Caco-2 (cell line): ENCODE measurements around the gene RNF13. TPM values are rescaled to one million over a fixed set of nuclear protein-coding genes. Genes with fewer than 3 reads are reported as not detected.
"Not testable (repeated sequence)": the region's sequence is repeated elsewhere in the genome, so short reads cannot be mapped to it uniquely, and the experiment has no call there.

Experiments used
- BruUV-seq: library from RNA; stranded (reverse); fragments of 400-500 nt; replicated peaks from 2 replicates; lab custom pipeline; 2021; lab: Mats Ljungman, UMichigan
- CTCF ChIA-PET: fragments of 300-600 bp; sonication (Branson Sonifier 250); formaldehyde crosslinking; loops from one replicate; lab custom pipeline; 2022; ENCODE audit warnings: antibody characterized with exemption; lab: Charles Lee
- POLR2A ChIA-PET: fragments of 300-600 bp; sonication (Branson Sonifier 250); formaldehyde crosslinking; loops from one replicate; lab custom pipeline; 2022; ENCODE audit warnings: antibody characterized with exemption; lab: Charles Lee
- DNase-seq, 2 experiments: peaks; one replicate each; pipeline versions ENCODE4 v3.0.0 to v3.0.0-alpha.2; 2020 to 2022
- H3K27me3 ChIP-seq: replicated peaks from 2 replicates; pipeline ENCODE4 v1.6.0; 2011; ENCODE audit warnings: low read length; ENCODE audit not compliant: control insufficient read depth, insufficient read depth
- H3K36me3 ChIP-seq: 2 replicates; pipeline ENCODE4 v1.5.1; 2011; ENCODE audit warnings: low read length; ENCODE audit not compliant: control insufficient read depth, insufficient read depth
- H3K4me1 ChIP-seq: fragments of 250-450 bp; sonication (Bioruptor Pico); 2 replicates; pipeline ENCODE4 v1.5.1; 2020; ENCODE audit warnings: mild to moderate bottlenecking
- H3K4me3 ChIP-seq: 2 replicates; pipeline ENCODE4 v1.5.1; 2011; ENCODE audit warnings: low read depth, mild to moderate bottlenecking, control low read depth, low read length
- H3K9me3 ChIP-seq: fragments of 250-450 bp; sonication (Bioruptor Pico); 2 replicates; pipeline ENCODE4 v1.5.1; 2020; ENCODE audit warnings: mild to moderate bottlenecking, moderate library complexity
- H3K27ac Mint-ChIP-seq: one replicate; pipeline ENCODE4 v1.8.0; 2022; ENCODE audit warnings: mixed read lengths; ENCODE audit not compliant: unreplicated experiment
- H3K27me3 Mint-ChIP-seq: one replicate; pipeline ENCODE4 v1.8.0; 2022; ENCODE audit warnings: mixed read lengths; ENCODE audit not compliant: insufficient read depth, unreplicated experiment
- H3K36me3 Mint-ChIP-seq: one replicate; pipeline ENCODE4 v1.8.0; 2022; ENCODE audit warnings: mild to moderate bottlenecking, mixed read lengths; ENCODE audit not compliant: insufficient read depth, unreplicated experiment
- H3K4me1 Mint-ChIP-seq: one replicate; pipeline ENCODE4 v1.8.0; 2022; ENCODE audit warnings: low read depth, mixed read lengths; ENCODE audit not compliant: unreplicated experiment
- H3K4me3 Mint-ChIP-seq: one replicate; pipeline ENCODE4 v1.8.0; 2022; ENCODE audit warnings: mild to moderate bottlenecking, moderate library complexity, mixed read lengths; ENCODE audit not compliant: unreplicated experiment
- H3K9me3 Mint-ChIP-seq: one replicate; pipeline ENCODE4 v1.8.0; 2022; ENCODE audit warnings: mixed read lengths; ENCODE audit not compliant: unreplicated experiment
- intact Hi-C: fragments of 100-400 bp; cut with micrococcal nuclease; formaldehyde crosslinking; loops from one replicate; pipeline ENCODE4 v1.10.0; 2022; ENCODE audit not compliant: unreplicated experiment
- total RNA-seq: library from RNA; stranded (reverse); gene quantifications from 2 replicates; pipeline ENCODE4 v1.2.3, GENCODE V29; 2022
- TF ChIP-seq, protein P1 (sequence below), 2 experiments: fragments of 200-600 bp in 1 of 2; IDR thresholded peaks; 1 replicate in 1 of 2; 2 replicates in 1 of 2; pipeline versions ENCODE4 v1.5.1 to v1.8.0; 2011 to 2022; ENCODE audit warnings: antibody characterized with exemption in 1 of 2, control low read depth in 1 of 2, inconsistent platforms in 1 of 2, low read depth in 1 of 2, low read length in 1 of 2, mild to moderate bottlenecking in 1 of 2, moderate library complexity in 1 of 2; ENCODE audit not compliant: insufficient read depth in 1 of 2, severe bottlenecking in 1 of 2, unreplicated experiment in 1 of 2

Gene RNF13
- total RNA-seq, 1 experiment from 2014 or later: 44.2 TPM

DNA sequence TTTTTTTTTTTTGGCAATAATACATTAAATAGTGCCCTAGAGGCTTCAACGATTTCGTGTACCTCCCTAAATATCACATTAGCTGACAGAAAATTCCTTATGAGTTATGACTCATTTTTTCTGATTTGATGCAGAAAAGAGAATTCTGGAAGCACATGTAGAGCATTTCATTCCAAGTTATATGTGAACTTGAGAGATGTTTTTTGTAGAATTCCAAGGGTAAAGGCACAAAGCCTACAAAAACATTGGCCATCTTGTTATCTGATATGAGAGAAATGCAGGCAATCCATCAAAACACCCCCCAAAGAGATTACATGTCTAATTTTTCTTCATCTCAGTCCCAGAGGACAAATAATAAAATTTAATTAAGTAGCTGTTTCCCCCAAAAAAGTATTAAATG lies 164.4 kb downstream of the RNF13 start:
- Mint-ChIP-seq H3K36me3 (no peaks in the 10 kb centered on the region), H3K27me3 (peaks cover 8% of the 10 kb centered on the region), H3K4me1 (no peaks in the 10 kb centered on the region), H3K27ac (no peak overlapping the region), H3K9me3 (no peaks in the 10 kb centered on the region), H3K4me3 (no peak overlapping the region)
- H3K4me3 ChIP-seq: no peak overlapping the region
- intact Hi-C loops: no loop called here
- BruUV-seq: no TSS peak
- no peak for DNase-seq
- no peaks in the 10 kb centered on the region for H3K9me3 ChIP-seq
- H3K27me3 ChIP-seq: no peaks in the 10 kb centered on the region
- H3K36me3 ChIP-seq: no peaks in the 10 kb centered on the region
- TF ChIP-seq, protein P1, sequence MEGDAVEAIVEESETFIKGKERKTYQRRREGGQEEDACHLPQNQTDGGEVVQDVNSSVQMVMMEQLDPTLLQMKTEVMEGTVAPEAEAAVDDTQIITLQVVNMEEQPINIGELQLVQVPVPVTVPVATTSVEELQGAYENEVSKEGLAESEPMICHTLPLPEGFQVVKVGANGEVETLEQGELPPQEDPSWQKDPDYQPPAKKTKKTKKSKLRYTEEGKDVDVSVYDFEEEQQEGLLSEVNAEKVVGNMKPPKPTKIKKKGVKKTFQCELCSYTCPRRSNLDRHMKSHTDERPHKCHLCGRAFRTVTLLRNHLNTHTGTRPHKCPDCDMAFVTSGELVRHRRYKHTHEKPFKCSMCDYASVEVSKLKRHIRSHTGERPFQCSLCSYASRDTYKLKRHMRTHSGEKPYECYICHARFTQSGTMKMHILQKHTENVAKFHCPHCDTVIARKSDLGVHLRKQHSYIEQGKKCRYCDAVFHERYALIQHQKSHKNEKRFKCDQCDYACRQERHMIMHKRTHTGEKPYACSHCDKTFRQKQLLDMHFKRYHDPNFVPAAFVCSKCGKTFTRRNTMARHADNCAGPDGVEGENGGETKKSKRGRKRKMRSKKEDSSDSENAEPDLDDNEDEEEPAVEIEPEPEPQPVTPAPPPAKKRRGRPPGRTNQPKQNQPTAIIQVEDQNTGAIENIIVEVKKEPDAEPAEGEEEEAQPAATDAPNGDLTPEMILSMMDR (IDR thresholded peaks at IDR 0.05; ENCODE audit: insufficient read depth in 1 of 2, low read depth in 1 of 2, low read length in 1 of 2, severe bottlenecking in 1 of 2, unreplicated experiment in 1 of 2): no peak
- ChIA-PET CTCF (no interaction called here), POLR2A (no interaction called here)
- no peaks in the 10 kb centered on the region for H3K4me1 ChIP-seq

DNA sequence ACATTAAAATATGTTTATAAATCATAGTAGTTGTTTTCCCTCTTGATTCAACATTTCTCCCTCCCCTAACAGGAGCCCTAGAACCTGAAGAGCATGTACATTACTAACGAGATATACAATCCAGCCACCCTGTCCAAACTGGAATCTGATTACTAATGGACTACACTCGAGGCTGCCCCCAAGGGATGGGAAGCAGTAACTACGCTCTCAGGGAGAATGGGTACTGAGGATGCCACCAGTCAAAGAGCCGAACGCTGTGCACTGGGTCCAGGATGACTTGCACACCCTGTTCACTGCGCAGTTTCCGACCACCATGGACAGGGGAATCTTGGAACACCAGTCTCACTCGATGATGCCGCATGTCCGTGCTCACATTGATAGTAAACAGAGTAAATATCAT lies 169.0 kb downstream of the RNF13 start:
- H3K4me3 ChIP-seq, H3K4me1 Mint-ChIP-seq, H3K36me3 Mint-ChIP-seq, H3K4me3 Mint-ChIP-seq, H3K4me1 ChIP-seq, H3K27ac Mint-ChIP-seq, CTCF ChIA-PET, H3K9me3 Mint-ChIP-seq, H3K36me3 ChIP-seq, H3K27me3 Mint-ChIP-seq, DNase-seq, H3K9me3 ChIP-seq, intact Hi-C loops, POLR2A ChIA-PET, BruUV-seq, H3K27me3 ChIP-seq: not testable (repeated sequence)

DNA sequence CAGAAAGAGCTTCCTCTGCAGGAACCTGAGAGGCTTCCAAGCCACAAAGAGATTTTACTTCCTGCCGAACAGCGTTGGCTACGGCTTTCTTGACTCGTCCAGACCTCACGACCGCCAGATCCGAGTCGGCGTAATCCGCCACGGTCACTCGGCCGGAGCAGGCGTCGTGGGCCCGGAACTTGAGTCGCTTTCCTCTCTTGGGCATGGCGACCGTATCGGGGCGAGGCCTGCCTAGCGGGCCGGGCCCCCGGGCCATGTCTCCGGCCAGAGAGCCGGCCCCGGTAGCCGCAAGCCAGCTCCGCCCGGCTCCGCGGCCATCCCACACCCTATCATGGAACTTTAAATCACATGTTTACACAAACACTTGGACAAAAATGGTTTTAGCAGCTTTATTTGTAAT lies 170.0 kb downstream of the RNF13 start:
- POLR2A ChIA-PET, intact Hi-C loops, CTCF ChIA-PET, H3K27me3 Mint-ChIP-seq, H3K9me3 Mint-ChIP-seq, H3K36me3 Mint-ChIP-seq, H3K27ac Mint-ChIP-seq, H3K4me1 ChIP-seq, H3K4me1 Mint-ChIP-seq, DNase-seq, BruUV-seq, H3K27me3 ChIP-seq, H3K9me3 ChIP-seq, H3K4me3 Mint-ChIP-seq, H3K36me3 ChIP-seq, H3K4me3 ChIP-seq: not testable (repeated sequence)

DNA sequence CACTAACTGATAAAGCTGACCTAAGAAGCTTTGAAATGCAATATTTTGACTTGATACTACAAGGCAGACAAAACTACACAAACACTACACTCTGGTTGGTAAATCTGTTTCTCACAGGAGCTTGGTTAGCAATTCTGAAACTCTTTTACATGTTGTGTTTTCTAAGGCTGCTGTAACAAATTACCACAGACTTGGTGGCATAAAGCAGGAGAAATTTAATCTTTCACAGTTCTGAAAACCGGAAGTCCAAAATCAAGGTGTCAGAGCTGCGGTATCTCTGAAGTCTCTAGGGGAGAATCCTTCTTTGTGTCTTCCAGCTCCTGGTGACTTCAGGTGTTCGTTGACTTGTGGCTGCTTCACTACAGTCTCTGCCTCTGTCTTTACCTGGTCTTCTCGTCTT lies 170.6 kb downstream of the RNF13 start:
- no TSS peak for BruUV-seq
- Histone ChIP-seq H3K4me1 (no peaks in the 10 kb centered on the region), H3K27me3 (no peaks in the 10 kb centered on the region), H3K4me3 (no peak overlapping the region), H3K9me3 (no peaks in the 10 kb centered on the region), H3K36me3 (no peaks in the 10 kb centered on the region)
- POLR2A ChIA-PET: interaction anchor here (0.6 kb wide), 1 partner anchor 449 kb away, joined by 3 read pairs; no protein-coding TSS in a partner anchor
- Mint-ChIP-seq H3K4me3 (no peak overlapping the region), H3K4me1 (no peaks in the 10 kb centered on the region), H3K27me3 (peaks cover 2% of the 10 kb centered on the region), H3K9me3 (no peaks in the 10 kb centered on the region), H3K36me3 (no peaks in the 10 kb centered on the region), H3K27ac (no peak overlapping the region)
- DNase-seq: no peak
- intact Hi-C loops: no loop called here
- CTCF ChIA-PET: interaction anchor here (0.6 kb wide), 1 partner anchor 425 kb away, joined by 6 read pairs; no protein-coding TSS in a partner anchor
- TF ChIP-seq, protein P1 (IDR thresholded peaks at IDR 0.05; ENCODE audit: insufficient read depth in 1 of 2, low read depth in 1 of 2, low read length in 1 of 2, severe bottlenecking in 1 of 2, unreplicated experiment in 1 of 2): no peak
